M059J (cell line): ENCODE measurements around the gene PRMT9. TPM values are rescaled to one million over a fixed set of nuclear protein-coding genes. Genes with fewer than 3 reads are reported as not detected.
A peak's percentile ranks its signal among the peaks of the same experiment; 100 is the strongest.

Experiments
- DNase-seq: peaks from one replicate; pipeline ENCODE4 v3.0.0-alpha.2; 2012; ENCODE audit warnings: low read depth
- total RNA-seq: library from RNA; depleted of rRNA; stranded (reverse); fragments of >200 nt; shearing (Covaris generic); gene quantifications from 2 replicates; pipeline ENCODE4 v1.2.3, GENCODE V29; 2014; rRNA removed

Gene PRMT9
- 7.7 and 8.9 TPM in 2 replicates for total RNA-seq

DNA sequence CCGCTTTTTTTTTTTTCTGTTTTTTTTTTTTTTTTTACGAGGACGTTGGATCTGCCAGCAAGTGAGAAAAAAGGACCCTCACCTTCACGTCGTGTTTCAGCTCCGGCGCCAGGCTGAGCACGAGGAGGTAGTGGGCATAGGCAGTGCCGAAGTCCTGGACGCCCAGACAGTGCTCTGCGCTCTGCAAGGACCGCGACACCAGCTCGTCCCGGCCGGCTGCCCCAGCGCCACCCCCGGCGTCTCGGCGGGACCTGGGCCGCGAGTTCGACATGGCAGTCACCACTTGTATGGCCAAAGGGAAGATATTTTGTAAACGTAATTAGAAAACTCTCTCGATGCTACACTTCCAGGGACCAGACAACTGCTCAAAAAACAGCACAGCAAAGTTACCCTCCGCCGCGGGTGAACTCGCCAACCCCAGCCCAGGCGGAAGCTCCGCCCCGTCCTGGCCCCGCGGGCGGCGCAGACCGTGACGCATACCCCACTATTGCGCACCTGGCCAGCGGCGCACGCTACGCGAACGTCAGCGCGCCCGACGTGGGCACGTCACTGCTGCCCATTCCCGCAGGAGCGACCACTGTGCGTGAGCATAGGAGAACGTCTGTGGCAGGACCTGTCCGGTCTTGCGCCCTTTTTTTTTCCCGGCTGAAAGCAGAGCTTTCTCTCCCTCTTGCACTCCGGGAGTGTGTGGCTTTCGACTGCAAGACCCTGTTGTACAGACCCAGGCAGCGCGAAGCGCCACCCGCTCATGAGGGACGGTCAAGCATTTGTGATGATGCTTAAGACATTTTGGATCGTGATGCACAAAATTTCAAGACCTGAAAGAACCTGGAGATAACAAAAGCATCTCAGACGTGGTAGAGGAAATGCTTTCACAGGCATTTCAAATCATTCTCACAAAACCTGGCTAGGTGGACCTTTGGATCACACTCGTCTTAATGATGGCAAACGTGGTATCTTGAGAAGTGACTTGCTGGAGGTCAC lies at the start of gene PRMT9:
TSS of gene PRMT9 (minus strand) at position 447 of the 984 bp plus-strand sequence. CDS start at position 271, 176 bp downstream.
- peak; percentile 81 for DNase-seq

DNA sequence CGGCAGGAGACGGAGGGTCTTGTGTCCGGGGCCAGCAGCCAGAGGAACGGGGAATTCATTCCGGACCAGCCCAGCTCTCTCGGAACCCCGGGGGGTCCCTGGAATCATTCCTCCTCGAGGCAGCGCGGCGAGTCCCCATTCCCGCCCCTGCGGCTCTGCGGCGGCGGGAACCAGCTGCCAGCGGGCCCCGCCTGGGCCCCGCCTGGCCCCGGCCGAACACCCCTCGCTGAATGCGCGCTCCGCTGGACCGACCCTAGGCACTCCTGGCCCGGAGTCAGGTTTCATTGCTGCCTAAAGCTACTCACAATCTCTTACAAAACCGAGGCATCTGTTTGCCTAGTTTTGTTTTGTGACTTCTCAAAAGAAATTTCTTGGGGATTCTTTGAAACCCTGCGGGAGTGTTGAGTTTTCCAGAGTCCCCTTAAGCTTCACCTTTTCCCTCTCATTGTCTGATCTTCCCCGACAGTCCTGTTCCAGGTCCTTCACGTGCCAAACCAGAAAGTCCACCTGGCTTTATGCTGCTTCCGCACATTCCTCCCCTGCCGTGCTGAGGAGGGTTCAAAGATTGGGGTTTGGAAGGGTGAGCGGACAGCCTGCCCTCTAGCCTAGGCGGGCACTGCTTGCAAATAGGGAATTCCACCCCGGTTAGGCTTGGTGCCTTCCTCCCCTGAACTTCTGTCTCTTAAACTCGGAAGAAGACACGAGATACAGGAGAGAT lies 48.7 kb upstream of the PRMT9 start:
- peak; percentile 46 for DNase-seq

DNA sequence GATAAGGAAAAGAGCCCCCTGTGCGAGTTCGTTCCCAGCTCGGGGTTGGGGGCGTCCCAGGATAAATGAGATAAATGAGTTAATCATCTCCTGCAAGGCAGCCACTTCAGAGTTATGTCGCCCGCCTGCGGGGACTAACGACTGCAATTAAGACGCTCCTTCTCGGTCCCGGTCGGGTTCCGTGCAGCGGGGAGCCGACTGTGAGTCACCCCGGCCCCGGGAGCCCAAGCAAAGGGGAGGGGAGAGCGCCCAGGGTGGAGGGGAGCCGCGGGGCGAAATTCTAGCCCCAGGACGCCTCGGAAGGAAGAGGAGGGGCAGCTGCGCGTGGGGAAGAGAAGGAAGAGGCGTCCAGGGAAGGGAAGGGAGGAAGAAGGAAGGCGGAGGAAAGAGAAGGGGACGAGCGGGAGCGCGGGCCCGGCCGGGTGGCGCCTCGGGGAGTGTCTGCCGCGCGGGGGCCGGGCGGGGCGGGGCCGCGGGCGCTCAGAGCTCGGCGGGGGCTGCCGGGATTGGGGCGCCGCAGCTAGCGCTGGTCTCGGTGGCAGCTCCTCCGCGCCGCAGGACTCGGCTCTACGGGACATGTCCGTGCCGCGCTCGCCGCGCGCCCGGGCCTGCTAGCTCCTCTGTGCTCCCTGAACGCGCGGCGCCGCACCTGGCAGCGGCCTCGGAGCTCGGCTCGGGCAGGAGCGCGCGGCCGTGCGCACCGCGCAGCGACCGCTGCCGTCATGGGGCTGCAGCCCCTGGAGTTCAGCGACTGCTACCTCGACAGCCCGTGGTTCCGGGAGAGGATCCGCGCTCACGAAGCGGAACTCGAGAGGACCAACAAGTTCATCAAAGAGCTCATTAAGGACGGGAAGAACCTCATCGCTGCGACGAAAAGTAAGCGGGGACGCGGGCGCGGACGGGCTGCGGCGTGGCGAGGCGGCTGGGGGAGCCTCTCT lies 47.9 kb upstream of the PRMT9 start, which contains the start of gene ARHGAP10:
TSS of gene ARHGAP10 (plus strand) at position 509 of the 938 bp plus-strand sequence. CDS start at position 723, 214 bp downstream.
- peak; percentile 85 for DNase-seq

DNA sequence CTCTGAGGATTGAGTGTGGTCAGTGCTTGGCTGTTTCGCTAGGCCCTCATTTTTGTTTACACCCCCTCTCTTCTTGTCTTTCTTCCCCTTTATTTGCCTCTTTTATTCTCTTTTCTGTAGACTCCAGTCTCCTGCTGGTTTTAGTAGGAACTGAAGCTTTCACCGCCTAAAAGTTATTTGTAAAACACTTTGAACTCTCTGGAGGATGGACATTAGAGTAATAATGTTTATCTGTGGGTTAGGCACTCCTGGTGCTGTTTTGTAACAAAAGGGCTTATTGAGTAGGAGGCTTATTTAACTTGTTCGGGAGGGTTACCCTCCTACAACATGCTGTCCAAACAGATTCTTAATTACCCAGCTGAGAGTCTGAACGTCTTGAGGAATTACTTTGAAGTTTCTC lies 46.4 kb upstream of the PRMT9 start:
- no peak for DNase-seq

DNA sequence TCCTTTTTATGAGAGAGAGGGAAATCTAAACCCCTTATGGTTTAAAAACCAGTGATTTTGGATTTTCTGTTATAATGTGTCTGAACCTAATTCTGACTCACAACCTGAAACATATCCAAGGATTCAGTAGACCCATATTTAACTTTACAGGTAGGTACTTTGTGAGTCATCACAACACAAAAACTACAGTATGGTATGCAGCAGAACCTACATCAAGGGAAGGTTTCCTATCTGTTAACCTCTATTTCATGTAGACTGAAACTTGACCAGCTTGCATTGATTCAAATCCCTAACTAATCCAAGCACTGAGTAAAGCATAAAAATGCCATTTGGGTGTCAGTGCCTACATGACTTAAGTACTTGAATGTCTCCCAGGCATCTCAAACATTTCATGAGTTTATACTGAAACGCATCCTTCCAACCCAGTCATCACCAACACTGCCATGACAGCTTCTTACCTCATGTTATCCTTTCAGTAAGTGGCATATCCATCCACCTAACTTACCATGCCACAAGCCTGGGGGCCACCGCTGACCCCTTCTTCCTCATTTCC lies 43.6 kb upstream of the PRMT9 start:
- no peak for DNase-seq

DNA sequence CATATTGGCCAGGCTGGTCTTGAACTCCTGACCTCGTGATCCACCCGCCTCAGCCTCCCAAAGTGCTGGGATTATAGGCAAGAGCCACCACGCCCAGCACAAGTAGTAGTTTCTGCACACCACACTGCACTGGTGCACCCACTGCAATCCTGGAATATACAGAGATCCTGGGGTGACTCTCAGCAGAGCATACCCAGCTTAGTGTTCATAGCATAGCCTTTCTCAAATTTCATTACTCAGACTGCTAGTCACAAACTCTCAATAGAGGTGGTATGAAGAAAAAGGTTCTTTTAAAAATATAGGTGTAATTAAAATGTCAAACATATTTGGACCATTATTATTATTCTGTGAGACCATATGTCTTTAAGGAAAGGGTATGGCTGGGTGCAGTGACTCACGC lies 41.7 kb upstream of the PRMT9 start:
- no peak for DNase-seq

DNA sequence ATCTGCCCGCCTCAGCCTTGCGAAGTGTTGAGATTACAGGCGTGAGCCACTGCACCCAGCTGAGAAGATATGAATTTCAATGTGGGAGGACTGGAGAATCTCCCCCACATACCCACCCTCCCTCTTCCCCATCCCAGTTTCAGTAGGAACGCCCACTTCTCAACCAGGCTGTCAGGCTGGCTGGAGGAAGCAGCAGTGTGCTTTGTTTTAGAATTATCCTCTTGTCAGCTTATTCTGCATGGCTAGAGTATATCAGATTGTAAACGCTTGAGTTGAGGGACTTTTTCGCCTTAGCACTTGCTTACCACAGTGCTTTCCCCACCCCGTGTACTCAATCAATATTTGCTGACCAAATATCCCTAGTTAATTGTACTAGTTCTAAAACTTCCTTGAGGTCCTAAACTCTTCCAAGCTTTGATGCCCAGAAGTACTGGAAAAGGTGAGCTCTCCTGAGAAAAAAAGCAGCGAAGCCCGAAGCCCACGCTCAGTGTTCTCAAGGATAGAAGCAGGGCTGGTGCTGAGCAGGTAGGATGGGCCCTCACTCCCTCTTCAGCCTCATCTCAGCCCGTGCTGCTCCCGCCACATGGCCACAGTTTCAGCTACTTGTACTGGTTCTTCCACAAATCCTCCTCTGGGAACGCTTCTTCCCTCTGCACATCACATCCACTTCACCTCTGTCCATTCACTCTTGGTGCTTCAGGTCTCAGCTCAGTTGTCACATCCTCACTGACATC lies 40.7 kb upstream of the PRMT9 start:
- no peak for DNase-seq

DNA sequence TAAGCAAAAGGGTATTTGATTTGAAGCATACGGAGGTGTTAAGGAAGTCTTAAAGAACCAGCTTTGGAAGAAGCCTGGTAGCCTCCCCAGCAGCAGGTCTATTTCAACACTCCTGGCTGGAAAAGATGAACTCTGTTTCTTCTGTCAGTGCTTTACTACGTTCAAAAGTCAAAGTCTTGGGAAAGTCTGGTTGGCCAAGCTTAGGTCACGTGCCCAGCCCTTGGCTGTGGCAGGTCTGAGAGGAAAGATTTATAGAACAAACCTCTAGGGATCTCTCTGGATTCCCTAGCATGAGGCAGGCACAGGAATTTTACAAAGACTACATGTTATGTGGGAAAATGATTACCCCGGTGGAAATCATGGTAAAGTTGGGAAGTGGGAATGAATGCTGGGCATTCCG lies 39.4 kb upstream of the PRMT9 start:
- no peak for DNase-seq

DNA sequence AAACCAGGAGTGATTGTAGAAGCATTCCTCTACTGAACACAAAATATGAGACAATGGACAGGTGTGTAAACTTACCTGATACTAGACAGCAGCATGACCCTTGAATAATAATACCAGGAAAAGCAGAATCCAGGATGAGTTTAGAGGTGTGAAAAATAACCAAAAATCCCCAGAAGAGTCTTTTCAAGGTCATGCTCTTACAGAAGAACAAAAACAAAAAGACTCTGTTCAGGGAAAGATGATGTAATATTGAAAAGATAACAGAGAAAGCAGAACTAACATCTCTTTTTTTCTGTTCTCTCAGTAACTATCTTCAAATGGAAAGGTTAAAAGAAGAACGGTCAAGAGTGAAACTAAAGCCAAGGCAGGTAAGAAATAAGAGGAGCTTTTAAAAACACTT lies 33.9 kb upstream of the PRMT9 start:
- no peak for DNase-seq

DNA sequence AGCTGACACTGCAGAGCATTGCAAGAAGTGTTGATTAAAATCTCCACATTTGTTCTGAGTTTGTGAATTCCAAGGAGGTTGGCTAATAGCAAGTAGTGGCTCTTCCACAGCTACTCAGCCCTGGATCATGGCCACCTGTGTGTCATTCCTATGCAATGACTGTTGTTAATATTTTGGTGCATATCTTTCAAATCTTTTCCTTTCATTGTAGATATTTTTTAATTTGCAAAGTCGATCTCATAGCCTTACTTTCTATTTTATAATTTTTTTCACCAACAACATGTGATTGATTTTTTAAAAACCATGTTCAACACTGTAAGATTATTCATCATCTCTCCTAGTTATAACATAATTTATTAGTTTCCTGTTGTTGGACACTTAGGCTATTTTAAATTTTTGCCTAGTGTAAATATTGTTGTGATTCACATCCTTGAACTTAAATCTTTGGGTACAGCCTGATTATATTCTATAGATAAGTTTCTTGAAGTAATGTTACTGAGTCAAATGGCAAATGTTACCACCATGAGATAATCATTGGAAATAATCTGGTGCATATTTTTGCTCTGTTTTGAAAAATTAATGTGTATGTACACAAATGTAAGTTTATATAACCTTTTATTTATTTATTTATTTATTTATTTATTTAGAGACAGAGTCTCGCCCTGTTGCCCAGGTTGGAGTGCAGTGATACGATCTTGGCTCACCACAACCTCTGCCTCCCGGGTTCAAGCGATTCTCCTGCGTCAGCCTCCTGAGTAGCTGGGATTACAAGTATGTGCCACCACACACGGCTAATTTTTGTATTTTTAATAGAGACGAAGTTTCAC lies 30.8 kb upstream of the PRMT9 start:
- DNase-seq, result peak; percentile 74

DNA sequence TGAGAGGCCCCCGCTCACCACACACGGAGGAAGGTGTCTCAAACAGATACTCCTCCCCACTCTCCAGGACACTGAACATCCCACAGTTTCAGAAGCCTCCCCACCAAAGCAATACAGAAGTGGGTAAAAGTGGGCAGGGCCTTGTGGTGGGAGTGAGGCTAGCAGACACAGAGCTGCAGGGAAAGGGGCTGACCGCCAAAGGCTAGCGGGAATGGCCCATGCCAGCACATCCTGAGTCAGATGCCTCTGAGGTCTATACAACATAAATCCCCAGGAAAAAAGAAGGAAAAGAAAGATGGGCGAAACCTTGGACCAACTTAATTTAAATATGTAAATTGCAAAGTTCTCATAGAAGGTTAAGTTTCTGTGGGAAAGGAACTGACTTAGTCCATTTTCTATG lies 26.0 kb upstream of the PRMT9 start:
- peak; percentile 81 for DNase-seq

DNA sequence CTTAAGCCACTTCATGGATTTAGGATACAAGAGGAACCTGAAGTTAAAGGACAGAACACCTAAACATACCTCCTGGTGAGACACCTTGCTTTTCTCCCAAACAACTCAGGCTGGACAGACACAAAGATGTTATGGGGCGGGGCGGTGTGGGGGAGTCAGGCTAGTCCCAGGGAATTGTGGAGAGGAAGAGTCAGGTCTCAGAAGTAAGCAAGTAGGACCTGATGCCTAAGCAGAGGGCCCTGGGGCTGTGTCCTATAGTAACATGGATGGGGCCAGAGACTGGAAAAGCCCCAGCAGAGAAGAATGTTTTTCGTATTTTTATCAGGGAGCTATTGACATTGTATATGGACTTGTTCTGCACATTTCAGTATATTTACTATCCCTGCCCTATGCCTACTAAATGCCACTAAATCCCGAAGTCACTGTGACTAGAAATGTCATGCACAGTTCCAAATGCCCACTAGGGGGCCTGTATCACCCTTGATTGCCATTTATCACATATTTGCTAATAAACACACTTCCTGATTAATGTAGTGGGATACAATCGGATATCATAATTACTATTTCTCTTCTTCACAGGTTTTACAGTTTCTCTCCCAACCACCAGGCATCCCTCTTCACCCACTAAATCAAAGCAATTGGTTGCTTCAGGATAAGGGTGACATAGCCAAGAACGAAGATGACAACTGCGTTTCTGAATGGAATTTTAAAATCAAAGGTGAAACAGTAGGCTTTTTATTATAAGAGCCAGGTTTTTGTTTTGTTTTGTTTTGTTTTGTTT lies 24.1 kb upstream of the PRMT9 start:
- DNase-seq, result peak; percentile 48

DNA sequence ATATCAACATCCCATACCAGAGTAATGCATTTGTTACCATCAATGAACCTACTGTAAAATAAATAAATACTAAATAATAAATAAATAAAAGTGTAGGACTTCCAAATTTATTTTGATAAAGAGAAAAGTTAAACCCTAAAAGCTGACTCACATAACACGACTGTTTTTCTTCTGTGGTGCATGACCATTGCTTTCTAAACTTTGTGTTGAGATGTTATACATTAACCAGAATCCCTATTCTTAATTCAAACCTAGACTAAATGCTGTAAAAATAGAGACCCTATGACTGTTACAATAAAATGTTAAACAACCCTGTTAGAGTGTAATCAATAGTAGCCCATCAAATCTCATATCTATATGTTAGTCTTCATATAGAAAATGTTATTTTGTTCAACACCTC lies 20.9 kb upstream of the PRMT9 start:
- DNase-seq, result no peak

DNA sequence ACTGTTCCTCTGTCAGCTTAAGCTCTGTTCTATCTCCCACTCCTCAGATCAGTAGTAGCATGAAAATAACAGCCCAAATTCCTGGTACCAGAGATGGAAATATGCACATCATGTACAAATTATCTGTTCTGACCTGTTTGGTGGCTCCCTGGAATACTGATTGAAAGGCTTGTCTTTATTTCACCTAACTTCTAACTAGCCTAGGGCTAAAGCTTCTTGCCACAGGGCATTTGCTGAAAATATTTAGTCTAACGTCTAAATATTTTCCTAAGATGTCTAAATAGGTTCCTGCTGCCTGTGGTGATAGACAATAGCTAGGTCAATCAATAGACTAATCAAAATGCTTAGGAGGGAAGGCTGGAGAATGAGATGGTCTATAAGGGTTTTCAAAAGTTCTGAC lies 12.9 kb upstream of the PRMT9 start:
- DNase-seq, result no peak

DNA sequence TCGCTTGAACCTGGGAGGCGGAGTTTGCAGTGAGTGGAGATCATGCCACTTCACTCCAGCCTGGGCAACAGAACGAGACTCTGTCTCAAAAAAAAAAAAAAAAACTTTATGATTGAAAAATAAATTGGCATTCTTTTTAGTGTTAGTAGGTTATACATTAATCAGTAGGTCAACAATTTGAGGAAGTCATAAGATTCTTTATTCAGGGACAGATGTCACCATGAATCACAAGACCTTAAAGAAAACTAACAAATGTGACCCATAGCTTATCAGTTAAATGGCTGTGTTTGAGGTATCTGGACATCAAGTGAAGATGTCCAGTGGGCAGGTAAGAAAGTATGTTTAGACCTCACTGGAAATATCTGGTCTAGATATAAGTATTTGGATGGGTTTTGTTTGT lies 9.3 kb upstream of the PRMT9 start:
- no peak for DNase-seq

DNA sequence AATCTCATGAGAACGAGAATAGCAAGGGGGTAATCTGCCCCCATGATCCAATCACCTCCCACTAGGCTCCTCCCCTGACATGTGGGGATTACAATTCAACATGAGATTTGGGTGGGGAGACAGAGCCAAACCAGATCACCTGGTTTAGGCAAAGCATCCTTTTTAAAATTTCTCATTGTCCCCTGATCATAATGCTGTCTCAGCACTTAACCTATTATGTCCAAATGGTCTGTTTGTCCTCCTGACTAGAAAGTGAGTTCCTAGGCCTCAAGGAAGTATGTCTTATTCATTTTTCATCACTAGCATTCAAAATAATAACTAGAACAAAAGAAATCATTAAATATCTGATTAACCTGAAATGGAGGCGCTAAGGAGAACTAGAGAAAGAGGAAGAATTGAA lies 7.9 kb upstream of the PRMT9 start:
- DNase-seq, result no peak

DNA sequence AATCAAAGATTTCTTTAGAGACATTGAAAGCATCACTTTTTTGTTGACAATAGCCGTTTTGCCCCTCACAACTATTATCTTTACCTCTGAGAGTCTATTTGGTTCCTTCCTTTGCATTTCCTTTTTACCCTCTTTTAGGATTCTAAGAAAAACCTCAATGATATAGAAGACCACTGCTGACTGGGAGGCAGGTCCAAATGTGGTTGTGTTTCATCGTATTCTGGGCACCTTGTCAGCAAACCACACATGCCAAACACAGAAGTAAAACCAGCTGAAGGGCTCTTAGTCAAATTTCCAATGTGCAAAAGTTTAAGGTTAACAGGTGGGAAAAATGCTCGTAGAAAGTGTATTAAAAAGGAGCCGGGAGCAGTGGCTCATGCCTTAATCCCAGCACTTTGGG lies 5.1 kb upstream of the PRMT9 start:
- DNase-seq, result no peak

DNA sequence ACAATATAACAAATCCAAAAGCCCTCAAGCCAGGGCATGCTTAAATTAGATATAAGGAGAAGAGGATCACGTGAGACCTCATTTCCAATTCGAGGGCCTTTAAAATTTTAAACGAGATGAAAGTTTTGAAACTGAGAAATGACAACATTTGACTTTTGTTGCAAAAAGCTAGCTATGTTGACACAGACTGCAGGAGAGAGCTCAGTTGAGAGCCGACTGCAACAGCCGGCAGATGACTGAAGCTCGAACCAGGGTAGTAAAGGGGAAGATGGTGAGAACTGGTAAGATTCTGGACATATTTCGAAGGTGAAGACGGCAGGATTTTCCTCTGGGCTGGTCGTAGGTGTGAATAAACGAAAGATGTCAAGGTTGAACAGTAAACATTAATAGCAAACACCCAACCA lies 773 bp downstream of the PRMT9 start:
- DNase-seq, result peak; percentile 18

DNA sequence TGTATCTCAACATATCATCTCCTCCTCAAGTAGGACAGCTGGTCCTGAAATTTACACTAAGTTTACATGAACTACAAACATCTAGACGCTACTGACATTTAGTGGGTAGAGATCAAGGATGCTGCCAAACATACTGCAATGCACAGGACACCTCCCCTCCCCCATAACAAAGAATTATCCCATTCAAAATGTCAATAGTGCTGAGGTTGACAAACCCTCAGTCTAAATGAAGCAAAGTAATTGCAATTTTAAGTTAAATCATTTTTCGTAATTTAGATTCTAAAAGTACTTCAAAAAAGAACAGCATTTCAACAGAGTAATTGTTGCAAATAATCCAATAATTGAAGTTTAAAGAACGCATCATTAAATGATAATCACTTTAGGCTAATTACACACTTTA lies 1.2 kb downstream of the PRMT9 start:
- DNase-seq, result no peak
